AG10803 (cell line): ENCODE data around the gene COL4A1.

Experiments used
- DNase-seq: peaks from one replicate; pipeline ENCODE4 v3.0.0; 2010; ENCODE audit warnings: low read depth
- H3K4me3 ChIP-seq: 2 replicates; pipeline ENCODE4 v1.5.1; 2011; ENCODE audit warnings: mild to moderate bottlenecking, low read length, control low read depth
- TF ChIP-seq, protein P1 (sequence below): conservative IDR thresholded peaks from 2 replicates; pipeline ENCODE4 v1.5.1; 2011; ENCODE audit warnings: mild to moderate bottlenecking, low read length, control low read depth, inconsistent platforms

The COL4A1 gene

DNA sequence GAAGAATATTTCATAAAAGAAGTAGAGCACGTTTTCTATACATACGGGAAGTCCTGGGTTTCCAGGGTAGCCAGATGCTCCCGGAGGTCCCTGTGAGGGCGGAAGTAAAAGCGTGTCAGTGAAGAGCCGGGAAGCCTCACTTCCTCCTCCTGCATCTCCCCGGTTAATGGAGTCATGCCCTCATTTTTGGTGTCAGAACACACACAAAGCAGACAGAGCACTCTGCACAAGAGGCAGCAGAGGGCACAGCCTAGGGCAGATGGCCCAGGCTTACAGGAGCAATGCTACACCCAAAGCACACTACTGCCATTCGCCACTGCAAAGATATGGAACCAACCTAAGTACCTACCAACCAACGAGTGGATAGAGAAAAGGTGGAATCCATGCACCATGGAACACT is 94.4 kb downstream of the COL4A1 start:
- DNase-seq, result no peak
- TF ChIP-seq, protein P1, sequence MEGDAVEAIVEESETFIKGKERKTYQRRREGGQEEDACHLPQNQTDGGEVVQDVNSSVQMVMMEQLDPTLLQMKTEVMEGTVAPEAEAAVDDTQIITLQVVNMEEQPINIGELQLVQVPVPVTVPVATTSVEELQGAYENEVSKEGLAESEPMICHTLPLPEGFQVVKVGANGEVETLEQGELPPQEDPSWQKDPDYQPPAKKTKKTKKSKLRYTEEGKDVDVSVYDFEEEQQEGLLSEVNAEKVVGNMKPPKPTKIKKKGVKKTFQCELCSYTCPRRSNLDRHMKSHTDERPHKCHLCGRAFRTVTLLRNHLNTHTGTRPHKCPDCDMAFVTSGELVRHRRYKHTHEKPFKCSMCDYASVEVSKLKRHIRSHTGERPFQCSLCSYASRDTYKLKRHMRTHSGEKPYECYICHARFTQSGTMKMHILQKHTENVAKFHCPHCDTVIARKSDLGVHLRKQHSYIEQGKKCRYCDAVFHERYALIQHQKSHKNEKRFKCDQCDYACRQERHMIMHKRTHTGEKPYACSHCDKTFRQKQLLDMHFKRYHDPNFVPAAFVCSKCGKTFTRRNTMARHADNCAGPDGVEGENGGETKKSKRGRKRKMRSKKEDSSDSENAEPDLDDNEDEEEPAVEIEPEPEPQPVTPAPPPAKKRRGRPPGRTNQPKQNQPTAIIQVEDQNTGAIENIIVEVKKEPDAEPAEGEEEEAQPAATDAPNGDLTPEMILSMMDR, result no peak
- no peak overlapping the region for H3K4me3 ChIP-seq

DNA sequence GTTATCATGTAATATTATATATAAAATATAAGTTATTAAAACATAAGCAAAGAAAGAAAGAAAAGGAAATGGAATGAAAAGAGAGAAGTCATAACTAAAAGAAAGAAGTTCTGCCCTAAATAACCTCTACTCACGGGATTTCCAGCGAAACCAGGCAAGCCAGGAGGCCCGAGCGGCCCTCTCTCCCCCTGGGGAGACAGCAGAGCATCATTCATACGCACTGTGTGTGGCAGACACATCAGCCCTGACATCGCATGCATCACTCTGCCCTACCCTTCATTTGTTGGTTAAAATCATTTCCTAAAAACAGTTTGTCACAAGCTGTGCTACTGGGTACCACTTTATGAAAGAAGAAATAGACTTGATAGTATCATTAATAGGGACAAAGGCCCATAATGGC is 95.2 kb downstream of the COL4A1 start:
- no peak for DNase-seq
- TF ChIP-seq, protein P1, result no peak
- no peak overlapping the region for H3K4me3 ChIP-seq

DNA sequence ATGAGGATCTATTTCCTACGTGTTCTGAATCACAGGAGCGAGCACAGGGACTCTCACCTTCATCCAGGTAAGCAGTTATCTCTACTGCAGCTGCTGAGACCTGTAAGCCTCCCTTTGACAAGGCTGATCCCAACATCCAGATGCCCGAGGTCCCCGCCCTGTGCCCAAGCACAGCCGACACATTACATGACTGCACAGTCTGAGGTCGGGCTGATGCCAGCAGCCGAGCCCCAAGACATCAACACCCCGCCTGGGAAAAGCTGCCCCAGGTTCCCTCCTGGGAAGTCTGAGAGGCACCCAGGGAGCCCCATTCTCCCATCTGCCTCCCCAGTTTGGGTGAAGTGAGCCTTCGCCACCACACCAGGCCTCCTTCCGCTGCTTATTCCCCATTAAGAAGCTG is 95.9 kb downstream of the COL4A1 start:
- DNase-seq, result no peak
- H3K4me3 ChIP-seq, result no peak overlapping the region
- TF ChIP-seq, protein P1, result no peak

DNA sequence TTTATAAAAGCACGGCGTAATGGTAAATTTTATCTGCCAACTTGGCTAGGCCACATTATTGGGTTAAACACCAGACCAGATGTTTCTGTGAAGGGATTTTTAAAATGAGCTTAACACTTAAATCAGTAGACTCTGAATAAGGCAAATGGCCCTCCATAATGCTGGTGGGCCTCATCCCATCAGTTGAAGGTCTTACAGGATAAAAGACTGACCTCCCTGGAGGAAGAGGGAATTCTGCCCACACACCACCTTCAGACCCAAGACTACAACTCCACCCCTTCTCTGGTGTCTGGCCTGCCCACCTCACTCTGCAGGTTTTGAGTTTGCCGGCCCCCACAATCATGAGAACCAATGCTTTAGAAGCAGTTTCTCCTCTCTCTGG is 96.4 kb downstream of the COL4A1 start:
- no peak for DNase-seq
- TF ChIP-seq, protein P1, result no peak
- no peak overlapping the region for H3K4me3 ChIP-seq

DNA sequence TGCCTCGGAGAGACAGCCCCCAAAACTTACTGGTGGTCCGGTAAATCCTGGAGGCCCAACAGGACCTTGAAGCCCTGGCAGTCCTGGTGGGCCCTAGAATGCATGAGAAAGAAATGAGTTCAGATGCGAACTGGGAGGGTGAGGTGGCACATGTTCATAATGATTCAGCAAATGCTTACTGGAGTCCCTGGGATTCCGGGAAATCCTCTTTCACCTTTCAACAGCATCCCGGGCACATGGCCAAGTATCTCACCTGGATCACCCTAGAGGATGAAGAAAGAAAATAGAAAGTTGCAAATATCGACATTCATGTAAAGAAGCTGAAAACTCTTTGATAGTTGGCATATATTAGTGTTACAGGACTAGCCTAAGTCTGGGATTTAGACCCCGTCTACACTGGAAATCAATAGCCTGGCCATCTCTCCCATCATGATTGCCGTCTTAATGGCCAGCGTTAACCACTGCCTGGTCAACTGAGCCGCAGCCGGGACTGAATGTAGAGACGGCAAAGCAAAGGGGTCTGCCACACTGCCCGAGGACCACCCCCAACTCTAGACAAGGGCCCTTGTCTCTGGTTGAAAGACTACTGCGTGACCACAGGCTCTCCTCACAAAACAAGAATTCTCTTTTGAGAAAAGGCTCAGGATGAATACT is 96.9 kb downstream of the COL4A1 start:
- no peak for DNase-seq
- TF ChIP-seq, protein P1, result no peak

DNA sequence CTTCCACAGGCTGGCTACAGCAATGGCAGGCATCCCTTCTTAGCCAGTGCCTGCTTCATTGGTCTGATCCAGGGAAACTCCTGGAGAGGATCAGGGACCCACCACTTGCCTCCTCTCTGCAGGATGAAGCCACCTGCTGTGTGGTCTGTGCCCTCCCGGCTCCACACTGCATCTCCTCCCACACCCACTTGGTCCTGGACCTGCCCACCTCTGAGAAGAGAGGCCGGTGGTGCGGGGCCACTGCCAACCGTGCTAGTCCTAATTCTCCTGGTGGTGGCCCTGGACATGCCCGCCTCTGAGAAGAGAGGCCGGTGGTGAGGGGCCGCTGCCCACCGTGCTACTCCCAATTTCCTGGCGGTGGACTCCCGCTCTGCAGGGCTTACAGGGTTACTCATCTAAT is 98.8 kb downstream of the COL4A1 start:
- no peak overlapping the region for H3K4me3 ChIP-seq
- no peak for DNase-seq
- TF ChIP-seq, protein P1, result no peak

More for the DNA sequence above, 96.9 kb downstream of the COL4A1 start:
- H3K4me3 ChIP-seq, result no peak overlapping the region

DNA sequence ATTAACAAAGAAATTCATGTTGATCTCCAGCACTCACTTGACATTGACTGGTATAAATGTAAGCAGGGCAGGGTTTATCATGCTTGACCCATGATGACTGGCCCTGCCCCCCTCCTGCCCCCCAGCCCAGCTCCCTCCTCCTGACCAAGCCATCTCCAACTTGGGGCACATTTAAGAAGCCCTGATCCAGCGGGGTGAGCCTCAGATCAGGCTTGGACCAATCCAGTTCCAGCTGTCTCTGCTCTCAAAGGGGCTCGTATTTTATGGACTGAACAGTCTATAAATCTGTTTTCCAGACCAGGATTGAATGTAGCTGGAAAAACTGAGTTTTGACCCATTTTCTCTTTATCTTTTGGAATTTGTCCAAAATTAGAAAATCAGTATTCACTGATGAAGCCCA is 100.0 kb downstream of the COL4A1 start:
- H3K4me3 ChIP-seq, result no peak overlapping the region
- TF ChIP-seq, protein P1, result no peak
- DNase-seq, result no peak
